GM19239 (cell line): ENCODE measurements around the gene STK40.
A peak's percentile ranks its signal among the peaks of the same experiment; 100 is the strongest.

Source experiments
- DNase-seq: peaks from one replicate; pipeline ENCODE4 v3.0.0; 2011; ENCODE audit warnings: low spot score; ENCODE audit not compliant: insufficient read length
- FAIRE-seq: peaks from 2 replicates; lab custom pipeline; 2011; peaks lifted over from hg19 to GRCh38; lab: Jason Lieb, UNC

The STK40 gene, protein sequence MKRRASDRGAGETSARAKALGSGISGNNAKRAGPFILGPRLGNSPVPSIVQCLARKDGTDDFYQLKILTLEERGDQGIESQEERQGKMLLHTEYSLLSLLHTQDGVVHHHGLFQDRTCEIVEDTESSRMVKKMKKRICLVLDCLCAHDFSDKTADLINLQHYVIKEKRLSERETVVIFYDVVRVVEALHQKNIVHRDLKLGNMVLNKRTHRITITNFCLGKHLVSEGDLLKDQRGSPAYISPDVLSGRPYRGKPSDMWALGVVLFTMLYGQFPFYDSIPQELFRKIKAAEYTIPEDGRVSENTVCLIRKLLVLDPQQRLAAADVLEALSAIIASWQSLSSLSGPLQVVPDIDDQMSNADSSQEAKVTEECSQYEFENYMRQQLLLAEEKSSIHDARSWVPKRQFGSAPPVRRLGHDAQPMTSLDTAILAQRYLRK

DNA sequence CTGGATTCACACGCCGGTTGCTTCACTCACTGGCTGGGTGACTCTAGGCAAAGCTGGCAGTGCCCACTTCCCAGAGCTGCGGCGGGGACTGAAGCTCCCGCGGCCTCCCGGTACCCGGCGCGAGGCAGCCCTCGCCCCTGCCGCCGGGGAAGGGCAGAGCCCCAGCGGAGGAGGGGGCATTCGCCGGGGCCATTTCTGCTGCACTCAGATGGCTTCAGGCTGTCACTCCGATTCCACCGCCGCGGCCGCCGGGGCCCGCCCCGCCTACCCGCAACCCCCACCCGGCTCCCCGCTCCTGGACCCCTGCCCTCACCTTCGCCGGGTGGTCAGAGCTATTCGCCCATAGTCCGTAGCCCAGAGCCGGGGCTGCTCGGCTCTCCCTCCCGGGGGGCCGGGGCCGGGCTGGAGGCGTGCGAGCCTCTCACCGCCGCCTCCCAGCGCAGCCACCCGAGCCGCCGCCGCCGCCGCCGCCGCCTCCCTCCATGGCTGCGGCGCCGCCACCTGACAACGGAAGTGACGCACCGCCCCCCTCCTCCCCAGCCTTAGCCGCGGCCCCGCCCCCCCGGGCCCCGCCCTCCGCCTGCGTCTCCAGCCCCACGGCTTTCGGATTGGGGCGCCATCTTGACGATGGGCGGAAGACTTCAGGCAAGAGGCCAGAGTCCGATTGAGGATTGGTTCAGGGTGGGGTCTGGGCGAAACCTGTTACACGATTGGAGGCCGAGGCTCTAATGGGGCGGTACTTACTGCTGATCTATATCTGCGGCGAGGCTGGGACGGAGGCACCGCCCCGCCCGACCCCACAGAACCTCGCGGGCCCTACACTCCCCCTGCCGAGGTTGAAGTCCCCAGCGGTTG lies at the start of gene STK40:
TSS of gene STK40 (minus strand) at position 515 of the 855 bp plus-strand sequence. CDS start 24,592 bp downstream, outside the sequence.
- peak; percentile 84 for DNase-seq
- FAIRE-seq = no peak

DNA sequence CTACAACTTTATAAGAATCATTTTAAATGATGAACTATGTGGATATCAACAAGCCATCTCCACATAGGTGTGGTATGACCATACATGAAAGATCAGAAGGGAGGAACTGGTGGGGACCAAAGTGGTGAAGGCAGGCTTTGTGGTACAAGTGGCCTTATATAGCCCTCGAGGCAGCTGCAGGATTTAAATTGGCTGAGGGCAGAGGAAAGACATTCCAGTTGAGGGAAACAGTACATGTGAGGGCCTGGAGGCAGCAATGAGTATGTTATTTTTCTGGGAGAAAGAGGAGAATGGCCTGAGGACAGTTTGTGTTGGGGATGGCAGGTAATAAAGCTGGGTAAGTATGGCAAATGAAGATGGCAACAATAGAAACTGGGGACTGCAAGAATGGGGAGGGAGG lies 47.4 kb upstream of the STK40 start:
- DNase-seq (no peak), FAIRE-seq (no peak)

DNA sequence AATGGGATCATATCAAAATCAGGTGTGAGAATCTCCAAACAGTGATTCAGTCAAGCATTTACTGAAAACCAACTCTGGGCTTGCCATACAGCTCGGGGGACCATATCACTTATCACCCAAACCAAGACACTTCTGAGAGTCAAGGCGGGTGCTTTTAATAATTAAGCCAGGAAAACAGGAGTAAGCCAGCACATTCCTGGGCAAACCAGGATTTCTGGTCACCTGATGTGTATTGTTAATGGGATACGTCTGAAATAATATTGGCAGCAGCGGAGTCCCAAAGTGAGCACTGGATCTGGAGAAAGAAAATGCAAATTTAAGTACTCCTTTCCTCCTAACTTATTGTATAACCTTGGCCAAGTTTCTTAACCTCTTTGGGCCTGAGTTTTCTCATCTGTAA lies 46.9 kb upstream of the STK40 start:
- DNase-seq = no peak
- FAIRE-seq = peak; percentile 8

DNA sequence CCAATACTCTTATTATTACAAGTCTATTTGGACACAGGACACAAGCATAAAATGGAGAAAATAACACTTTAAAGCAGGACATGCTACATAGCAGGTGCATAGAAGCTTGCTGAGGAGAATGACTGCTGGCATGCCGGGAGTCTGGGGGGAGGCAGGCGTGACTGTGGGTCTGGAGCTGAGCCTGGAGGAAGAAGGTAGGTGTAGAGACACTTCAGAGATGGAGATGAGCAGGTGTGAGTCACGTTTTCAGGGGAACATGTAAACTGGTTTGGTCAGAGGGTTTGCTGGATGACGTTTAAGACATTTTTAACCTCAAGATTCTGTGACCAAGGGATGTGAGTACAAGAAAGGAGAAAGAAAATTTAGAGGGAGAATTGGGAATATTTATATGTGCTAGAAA lies 40.1 kb upstream of the STK40 start:
- FAIRE-seq = no peak

DNA sequence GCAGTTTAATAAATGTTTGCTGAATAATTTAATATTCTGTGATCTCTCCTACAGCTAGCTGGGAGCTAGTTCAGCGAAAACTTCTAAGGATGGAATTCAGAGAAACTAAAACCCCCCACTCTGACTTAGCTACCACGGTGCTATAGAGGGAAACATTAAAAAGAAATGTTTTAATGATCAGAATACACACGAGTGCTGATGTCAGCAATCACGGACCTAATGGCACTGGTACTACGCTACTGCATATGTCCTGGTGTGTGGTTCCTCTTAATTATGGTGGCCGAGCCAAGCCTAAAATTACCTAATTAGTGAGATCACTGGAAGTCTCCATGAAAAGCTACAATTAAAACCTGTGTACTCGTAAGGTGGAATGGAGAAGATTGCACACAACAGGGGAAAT lies 35.9 kb upstream of the STK40 start:
- FAIRE-seq (no peak), DNase-seq (no peak)

More for the DNA sequence above, 40.1 kb upstream of the STK40 start:
- no peak for DNase-seq

DNA sequence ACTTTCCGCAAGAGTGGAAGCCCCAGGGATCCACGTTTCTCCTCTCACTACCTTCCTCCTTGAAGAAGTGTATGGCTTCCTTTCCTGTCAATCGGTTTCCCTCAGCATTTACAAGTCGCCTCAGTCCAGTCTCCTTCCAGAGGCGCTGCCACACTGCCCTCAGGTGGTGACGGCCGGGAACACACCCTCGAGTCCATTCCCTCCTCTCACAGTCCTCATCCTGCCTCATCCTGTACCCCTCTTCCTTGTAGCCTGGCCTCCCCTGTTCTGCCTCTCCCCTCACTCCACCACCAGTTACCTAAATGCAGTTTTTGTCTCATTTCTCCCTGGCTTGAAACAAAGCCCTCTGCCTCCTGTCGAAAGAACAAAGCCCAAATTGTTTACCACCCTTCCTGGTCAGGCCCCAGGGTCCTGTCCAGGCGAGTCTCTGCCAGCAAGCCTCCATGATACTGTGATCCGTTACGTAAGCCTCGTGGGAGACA lies 35.2 kb upstream of the STK40 start:
- peak; percentile 95 for FAIRE-seq
- DNase-seq = peak; percentile 82

DNA sequence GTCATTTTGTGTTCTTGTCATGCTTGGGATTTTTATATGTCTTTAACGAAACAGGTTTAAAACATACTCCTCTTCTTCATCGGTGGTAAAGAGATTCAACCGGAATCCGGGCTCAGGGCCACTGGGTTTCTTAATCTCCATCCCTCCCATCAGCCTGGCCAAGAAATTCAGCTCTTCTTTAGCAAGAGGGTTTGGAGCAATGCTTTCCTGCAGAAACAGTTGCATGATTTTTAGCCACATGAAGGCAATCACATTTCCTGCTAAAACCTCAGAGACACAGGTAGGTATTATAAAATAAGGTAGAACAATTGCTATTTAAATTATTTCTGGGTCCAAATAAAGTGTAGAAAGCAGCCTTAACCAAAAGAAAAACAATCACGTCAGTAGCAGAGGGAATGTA lies 34.7 kb upstream of the STK40 start:
- no peak for FAIRE-seq
- DNase-seq = no peak

DNA sequence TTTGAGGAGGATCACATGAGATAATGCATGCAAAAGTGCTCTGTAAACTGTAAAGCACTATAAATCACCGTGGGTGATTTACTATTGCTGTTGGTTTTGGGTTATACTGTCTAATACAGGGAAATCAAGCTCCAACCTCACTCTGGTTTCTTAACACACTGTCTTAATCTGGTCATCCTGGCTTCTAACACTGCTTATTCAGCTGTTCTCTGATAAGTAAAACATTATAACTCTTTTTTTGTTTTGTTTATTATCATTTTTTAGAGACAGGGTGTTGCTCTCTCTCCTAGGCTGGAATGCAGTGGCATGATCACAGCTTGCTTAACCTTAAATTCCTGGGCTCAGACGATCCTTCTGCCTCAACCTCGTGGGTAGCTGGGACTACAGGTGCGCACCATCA lies 33.8 kb upstream of the STK40 start:
- DNase-seq = no peak
- FAIRE-seq = no peak

DNA sequence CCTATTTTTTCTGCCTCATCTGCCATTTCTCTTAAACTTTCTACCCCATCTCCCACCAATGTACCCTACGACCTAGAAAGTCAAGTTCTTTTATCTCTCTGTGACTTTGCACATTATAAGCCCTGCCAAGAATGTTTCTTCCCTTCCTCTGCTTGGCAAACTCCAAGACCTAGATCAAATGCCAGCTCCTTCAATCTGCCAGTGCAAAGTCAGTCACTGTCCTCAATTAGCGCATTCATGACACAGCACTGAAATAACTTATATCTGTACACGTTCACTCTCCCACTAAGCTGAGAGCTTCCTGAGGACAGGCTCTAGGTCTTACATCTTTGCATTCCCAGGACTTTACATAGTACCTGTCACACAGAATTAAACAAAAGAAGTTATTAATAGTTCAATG lies 33.4 kb upstream of the STK40 start:
- FAIRE-seq = no peak
- no peak for DNase-seq

DNA sequence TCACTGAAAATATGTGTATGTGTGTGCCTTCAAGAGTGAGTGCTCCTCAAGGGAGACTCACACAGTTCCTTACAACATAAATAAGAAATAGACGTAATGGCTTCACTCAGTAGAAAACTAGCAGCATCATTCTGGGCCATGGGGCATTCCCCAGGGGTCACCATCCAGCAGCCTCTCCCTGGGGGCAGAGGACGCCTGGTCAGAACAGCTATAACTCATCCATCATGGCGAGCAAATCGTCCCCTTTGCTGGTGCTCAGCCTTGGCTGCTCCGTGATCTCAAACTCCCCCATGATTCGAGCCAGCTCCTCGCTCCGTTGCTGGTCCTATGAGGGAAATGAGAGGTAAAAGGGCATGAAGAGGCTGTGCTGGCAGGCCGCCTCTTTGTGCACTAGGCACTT lies 32.2 kb upstream of the STK40 start:
- no peak for FAIRE-seq
- no peak for DNase-seq

DNA sequence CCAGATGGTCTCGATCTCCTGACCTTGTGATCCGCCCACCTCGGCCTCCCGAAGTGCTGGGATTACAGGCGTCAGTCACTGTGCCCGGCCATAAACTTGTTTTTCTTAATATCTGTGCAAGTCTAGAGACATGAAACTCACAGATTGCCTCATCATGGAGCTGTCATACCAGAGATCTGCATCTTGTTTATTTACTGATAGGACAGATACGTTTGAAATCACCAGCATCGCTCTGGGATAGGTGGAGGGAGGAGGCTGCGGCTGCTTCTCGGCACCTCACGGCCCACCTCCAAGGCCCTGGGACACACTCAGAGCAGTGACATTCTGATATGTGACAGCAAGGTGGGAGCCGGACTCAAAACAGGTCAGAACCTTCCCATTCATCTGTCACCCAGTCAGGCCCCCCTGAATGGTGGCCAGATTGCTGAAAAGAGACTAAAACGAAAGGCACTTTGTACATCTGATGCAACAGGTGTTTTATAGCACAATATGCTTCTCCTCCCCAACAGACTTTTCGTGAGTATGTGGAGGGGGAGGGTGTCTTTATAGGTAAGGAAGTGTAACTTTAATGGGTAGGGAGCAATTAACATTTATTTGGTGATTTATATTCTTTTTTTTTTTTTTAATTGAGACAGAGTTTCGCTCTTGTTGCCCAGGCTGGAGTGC lies 30.1 kb upstream of the STK40 start:
- no peak for FAIRE-seq
- DNase-seq = no peak

DNA sequence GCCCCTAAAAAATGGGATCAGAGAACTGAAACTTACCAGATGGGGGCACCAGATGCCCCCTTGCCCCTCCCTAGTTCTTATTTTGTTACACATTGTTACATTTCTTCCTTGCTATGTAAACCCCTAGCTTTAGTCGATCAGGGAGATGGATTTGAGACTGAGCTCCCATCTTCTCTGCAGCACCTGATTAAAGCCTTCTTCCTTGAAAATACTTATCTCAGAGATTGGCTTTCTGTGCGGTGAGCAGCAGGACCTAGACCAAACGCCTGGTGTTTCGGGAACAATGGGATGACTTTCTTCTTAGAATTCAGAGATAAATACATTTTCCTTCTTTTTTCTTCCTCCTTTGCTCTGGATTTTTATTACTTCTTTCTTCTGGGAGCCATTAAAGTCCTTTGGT lies 28.7 kb upstream of the STK40 start:
- no peak for FAIRE-seq
- no peak for DNase-seq

DNA sequence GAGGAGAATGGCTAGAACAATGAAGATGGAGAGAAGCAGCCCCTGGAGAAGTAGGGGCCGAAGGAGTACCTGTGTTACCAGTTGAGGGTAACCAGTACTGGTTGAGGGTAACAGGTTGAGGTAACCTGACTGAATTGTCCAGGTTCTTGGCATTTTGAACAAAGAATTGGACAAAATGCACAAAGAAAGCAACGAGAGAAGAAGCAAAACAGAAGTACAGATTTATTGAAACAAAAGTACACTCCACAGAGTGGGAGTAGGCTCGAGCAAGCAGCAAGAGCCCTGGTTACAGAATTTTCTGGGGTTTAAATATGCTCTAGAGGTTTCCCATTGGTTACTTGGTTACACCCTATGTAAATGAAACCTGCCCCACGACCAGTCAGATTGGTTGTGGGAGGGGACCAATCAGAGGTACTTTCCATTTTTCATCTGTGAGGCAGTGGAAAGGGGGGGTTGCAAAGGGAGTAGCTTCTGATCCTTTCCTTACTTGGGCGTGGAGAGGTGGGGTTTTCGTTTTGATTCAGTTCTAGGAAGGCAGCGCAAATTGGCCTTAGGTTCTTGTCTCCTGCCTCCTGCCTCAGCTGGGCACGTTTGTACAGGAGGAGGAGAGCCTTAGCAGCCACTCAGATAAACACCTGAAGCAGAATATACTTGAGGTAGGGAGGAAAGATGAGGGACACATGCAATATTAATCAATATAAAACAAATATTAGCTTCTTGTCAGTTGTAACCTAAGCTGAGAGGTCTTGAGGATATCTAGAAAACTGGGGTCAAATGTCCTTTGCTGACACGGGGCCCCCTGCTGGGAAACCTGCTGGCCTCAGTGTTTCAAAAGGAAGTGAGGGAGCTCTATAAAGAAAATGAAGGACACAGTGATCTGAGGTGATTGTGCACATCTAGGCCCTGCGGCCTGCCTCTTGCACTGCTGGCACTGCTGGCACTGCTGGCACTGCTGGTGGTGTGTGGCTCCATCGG lies 26.2 kb upstream of the STK40 start:
- FAIRE-seq (no peak), DNase-seq (no peak)

DNA sequence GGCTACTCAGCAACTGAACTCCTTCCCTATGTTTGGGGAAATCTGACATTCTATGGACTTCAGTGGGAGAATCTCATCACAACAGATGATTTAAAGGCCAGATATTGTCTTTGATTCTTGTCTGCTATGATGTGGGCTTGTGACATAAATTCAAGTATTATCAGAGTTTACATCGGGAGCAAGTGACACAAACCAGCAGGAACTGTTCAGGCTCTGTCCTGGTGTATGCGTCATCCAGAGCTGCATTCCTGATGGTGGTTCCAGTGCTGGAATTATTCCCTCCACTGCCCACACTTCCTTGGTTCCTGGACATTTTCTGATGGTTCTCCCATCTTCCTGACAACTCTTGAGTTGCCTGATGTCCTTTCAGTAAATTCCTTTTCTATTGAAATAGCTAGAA lies 22.8 kb upstream of the STK40 start:
- DNase-seq = no peak

DNA sequence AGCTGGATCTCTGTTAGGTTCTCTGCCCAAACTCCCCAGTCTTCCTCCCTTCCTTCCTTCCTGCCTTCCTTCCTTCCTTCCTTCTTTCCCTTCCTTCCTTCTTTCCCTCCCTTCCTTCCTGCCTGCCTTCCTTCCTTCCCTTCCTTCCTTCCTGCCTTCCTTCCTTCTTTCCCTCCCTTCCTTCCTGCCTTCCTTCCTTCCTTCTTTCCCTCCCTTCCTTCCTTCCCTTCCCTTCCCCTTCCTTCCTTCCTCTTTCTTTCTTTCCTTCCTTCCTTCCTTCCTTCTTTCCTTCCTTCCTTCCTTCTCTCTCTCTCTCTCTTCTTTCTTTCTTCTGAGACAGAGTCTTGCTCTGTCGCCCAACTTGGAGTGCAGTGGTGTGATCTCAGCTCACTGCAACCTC lies 20.7 kb upstream of the STK40 start:
- DNase-seq = no peak
- no peak for FAIRE-seq

More for the DNA sequence above, 22.8 kb upstream of the STK40 start:
- no peak for FAIRE-seq

DNA sequence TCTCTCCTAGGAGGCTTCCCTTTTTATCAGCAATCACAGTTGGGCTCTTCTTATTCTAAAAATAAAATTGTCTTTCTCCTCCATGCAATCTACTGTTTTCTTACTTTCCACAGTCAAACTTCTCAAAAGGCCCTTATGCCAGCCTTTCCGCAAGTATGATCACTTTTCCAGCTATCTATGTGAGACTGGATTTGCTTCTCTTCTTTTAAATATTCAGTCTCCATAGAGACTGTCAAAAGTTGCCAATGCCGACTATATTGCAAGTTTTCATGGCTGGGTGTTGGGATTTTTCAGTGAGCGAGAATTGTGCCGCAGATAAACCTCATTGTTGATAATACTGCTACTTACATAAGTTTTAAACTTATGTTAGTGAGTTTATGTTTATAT lies 16.8 kb upstream of the STK40 start:
- no peak for FAIRE-seq
- DNase-seq = no peak

DNA sequence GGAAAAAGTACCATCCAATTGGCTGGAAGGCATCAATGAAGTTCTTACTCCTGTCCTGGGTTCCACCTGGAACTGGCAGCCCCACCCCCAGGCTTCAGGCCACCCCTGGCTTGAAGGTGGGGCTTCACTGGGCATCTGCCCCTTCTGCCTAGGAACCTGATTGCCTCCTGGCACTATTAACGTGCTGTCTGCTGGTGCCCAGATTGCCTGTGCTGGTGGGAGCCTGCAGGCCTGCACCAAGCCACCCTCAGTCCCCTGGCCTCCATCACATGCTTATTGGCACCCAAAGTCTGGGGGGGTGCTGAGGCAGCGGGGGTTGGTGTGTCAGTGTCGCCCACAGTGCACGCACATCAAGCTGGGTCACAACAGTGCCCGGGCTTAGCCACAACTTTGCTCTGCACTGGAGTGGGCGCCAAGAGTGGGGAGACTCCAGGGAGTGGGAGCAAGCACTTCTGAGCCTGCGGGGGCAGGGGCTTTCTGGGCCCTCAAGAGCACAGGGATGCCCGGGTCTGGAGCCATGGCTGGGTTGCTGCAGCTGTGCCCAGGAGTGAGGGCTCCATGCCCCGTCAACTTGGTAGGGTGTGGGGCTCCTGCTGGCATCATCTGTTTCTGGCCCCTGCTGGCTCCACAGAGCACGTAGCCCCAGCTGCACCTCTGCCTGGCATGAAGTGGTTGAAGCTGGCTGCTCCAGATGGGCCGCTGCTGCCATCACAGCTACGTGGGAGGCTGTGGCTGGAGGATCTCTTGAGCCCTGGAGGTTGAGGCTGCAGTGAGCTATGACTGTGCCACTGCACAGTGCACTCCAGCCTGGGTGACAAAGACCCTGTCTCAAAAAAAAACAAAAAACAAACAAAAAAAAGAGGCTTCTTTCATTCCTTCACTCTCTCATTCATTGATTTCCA lies 16.1 kb upstream of the STK40 start:
- FAIRE-seq = no peak
- no peak for DNase-seq

DNA sequence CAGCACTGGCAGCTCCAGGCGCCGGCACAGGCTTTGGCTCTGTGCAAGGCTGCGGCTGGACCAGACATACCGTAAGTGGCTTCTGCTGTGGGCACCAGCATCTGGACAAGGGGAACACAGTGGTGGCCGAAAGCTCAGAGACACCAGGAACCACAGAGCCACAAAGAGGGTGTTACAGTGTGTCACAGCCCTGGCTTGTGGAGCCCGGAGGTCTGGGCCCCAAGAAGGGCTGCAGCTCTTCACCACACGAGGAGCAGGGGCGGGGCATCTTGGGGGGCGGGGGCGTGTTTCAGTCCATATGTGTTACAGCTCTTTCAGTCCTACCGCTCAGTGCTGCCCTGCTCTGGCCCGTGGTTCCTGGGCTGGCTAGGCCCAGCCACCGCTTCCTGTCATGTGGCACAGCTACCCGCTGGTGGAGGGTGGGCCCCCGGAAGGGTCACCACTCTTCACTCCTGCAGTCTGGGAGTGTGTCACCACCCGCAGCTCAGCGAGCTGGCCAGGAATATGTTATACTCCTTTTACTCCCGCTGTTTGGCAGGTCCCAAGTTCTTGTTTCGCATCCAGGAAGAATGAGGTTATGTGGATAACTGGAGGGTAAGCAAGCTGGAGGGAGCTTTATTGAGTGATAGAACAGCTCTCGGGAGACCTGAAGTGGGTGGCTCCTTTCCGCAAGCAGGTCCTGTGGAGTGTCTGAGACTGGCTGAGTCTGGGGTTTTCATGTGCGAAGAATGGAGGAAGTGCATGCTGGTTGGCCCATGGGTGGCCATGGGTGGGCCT lies 15.3 kb upstream of the STK40 start:
- peak; percentile 4 for FAIRE-seq
- no peak for DNase-seq
